Panc1 (cell line): Measurements from ENCODE around the gene LYZL1.

Source experiments
- CTCF ChIP-seq: fragments of 450-650 bp; IDR thresholded peaks from 2 replicates; pipeline ENCODE4 v1.5.1; 2017; ENCODE audit warnings: mild to moderate bottlenecking
- POLR2AphosphoS5 ChIP-seq: IDR thresholded peaks from 2 replicates; pipeline ENCODE4 v1.6.1; 2012; ENCODE audit warnings: mild to moderate bottlenecking, low read depth, low read length, moderate library complexity
- REST ChIP-seq, 2 experiments: IDR thresholded peaks; 2 replicates each; pipeline ENCODE4 v1.6.1; 2011 to 2012; ENCODE audit warnings: low read depth in 2 of 2, control low read depth in 1 of 2, low read length in 1 of 2, mild to moderate bottlenecking in 1 of 2, moderate library complexity in 1 of 2; ENCODE audit not compliant: insufficient read depth in 1 of 2

GRCh38 chr10:29280488-29280840, 8.4 kb upstream of the LYZL1 start:
- TF ChIP-seq POLR2AphosphoS5, result no peak
- TF ChIP-seq REST (IDR thresholded peaks at IDR 0.05; ENCODE audit: insufficient read depth in 1 of 2, low read depth in 2 of 2, low read length in 1 of 2), result no peak
- no peak for TF ChIP-seq CTCF
